NOMO-1 treated with DMSO at 0.1 percent for 48 hours (cell line): Measurements from ENCODE around the gene CHP2.
"Not testable (repeated sequence)": the region's sequence is repeated elsewhere in the genome, so short reads cannot be mapped to it uniquely, and the experiment has no call there.

Experiments
- DNase-seq: peaks from one replicate; lab custom pipeline; 2025; ENCODE audit not compliant: unreplicated experiment; lab: John Stamatoyannopoulos, UW

Gene CHP2

GRCh38 chr16:23754594-23755483 is at the start of gene CHP2:
TSS of gene CHP2 (plus strand) at chr16:23755026. CDS start at chr16:23755050, 24 bp downstream.
- no peak for DNase-seq

GRCh38 chr16:23705517-23705902 is 49.3 kb upstream of the CHP2 start:
- no peak for DNase-seq

GRCh38 chr16:23706439-23706838 is 48.4 kb upstream of the CHP2 start:
- DNase-seq: no peak

GRCh38 chr16:23709536-23709935 is 45.3 kb upstream of the CHP2 start:
- no peak for DNase-seq

- no peak for DNase-seq
These were observed 44.8 kb upstream of the CHP2 start for GRCh38 chr16:23710008-23710407.

- DNase-seq: no peak
These were observed 44.3 kb upstream of the CHP2 start for GRCh38 chr16:23710504-23710903.

- DNase-seq: no peak
These were observed 43.0 kb upstream of the CHP2 start for GRCh38 chr16:23711785-23712184.

- no peak for DNase-seq
These were observed 41.9 kb upstream of the CHP2 start, which contains the start of gene ERN2 for GRCh38 chr16:23712976-23713375. TSS of gene ERN2 (minus strand) at chr16:23713222. CDS start at chr16:23713187, 35 bp downstream.

- no peak for DNase-seq
These were observed 38.3 kb upstream of the CHP2 start for GRCh38 chr16:23716484-23716883.

- not testable (repeated sequence) for DNase-seq
These were observed 32.1 kb upstream of the CHP2 start for GRCh38 chr16:23722613-23723240.

GRCh38 chr16:23724096-23724784 is 30.6 kb upstream of the CHP2 start:
- no peak for DNase-seq

GRCh38 chr16:23724785-23725131 is 30.1 kb upstream of the CHP2 start:
- DNase-seq: no peak

GRCh38 chr16:23726710-23727109 is 28.1 kb upstream of the CHP2 start:
- no peak for DNase-seq

GRCh38 chr16:23728112-23728477 is 26.7 kb upstream of the CHP2 start:
- DNase-seq: no peak

GRCh38 chr16:23729503-23730424 is 25.1 kb upstream of the CHP2 start:
- DNase-seq: no peak

GRCh38 chr16:23734176-23734893 is 20.5 kb upstream of the CHP2 start:
- DNase-seq: no peak

GRCh38 chr16:23737423-23738028 is 17.3 kb upstream of the CHP2 start:
- DNase-seq: not testable (repeated sequence)

- DNase-seq: no peak
These were observed 15.3 kb upstream of the CHP2 start for GRCh38 chr16:23739516-23739915.

- no peak for DNase-seq
These were observed 13.0 kb upstream of the CHP2 start for GRCh38 chr16:23741675-23742303.
